ENCODE results near the gene GLT1D1. TPM values are rescaled to one million over a fixed set of nuclear protein-coding genes. Genes with fewer than 3 reads are reported as not detected.

The GLT1D1 gene
- total RNA-seq, 2 experiments from 2014 or later, result 0.32 to 0.49 TPM

- no peak for ATAC-seq
- POLR2A ChIA-PET, result no interaction called here
- intact Hi-C loops (cut with micrococcal nuclease), result no loop called here
- Mint-ChIP-seq H3K4me3 (no peak overlapping the region), H3K4me1 (ENCODE audit: low read depth) (no peaks in the 10 kb centered on the region), H3K27me3 (peaks cover 5% of the 10 kb centered on the region), H3K9me3 (peaks cover 3% of the 10 kb centered on the region), H3K27ac (no peak overlapping the region), H3K36me3 (ENCODE audit: low read depth) (no peaks in the 10 kb centered on the region)
- CTCF ChIA-PET, result no interaction called here
- TF ChIP-seq CTCF (IDR thresholded peaks at IDR 0.05), result no peak
- DNase-seq, result no peak
Measured at GRCh38 chr12:129009833-129010622, 156.8 kb downstream of the GLT1D1 start.

GRCh38 chr12:129016159-129016558, 162.9 kb downstream of the GLT1D1 start:
- no peak for TF ChIP-seq CTCF (IDR thresholded peaks at IDR 0.05)
- Mint-ChIP-seq H3K9me3 (peaks cover 5% of the 10 kb centered on the region), H3K27me3 (peaks cover 1% of the 10 kb centered on the region), H3K4me3 (no peak overlapping the region), H3K27ac (no peak overlapping the region), H3K4me1 (ENCODE audit: low read depth) (no peaks in the 10 kb centered on the region), H3K36me3 (ENCODE audit: low read depth) (no peaks in the 10 kb centered on the region)
- ATAC-seq (no peak), DNase-seq (no peak)
- intact Hi-C loops (cut with micrococcal nuclease), result no loop called here
- POLR2A ChIA-PET, result no interaction called here
- CTCF ChIA-PET, result no interaction called here

- no peak for TF ChIP-seq CTCF (IDR thresholded peaks at IDR 0.05)
- POLR2A ChIA-PET, result no interaction called here
- Mint-ChIP-seq H3K27ac (no peak overlapping the region), H3K9me3 (no peaks in the 10 kb centered on the region), H3K4me1 (ENCODE audit: low read depth) (no peaks in the 10 kb centered on the region), H3K27me3 (peaks cover 2% of the 10 kb centered on the region), H3K36me3 (ENCODE audit: low read depth) (no peaks in the 10 kb centered on the region), H3K4me3 (no peak overlapping the region)
- ATAC-seq (no peak), DNase-seq (no peak)
- CTCF ChIA-PET, result no interaction called here
- intact Hi-C loops (cut with micrococcal nuclease), result no loop called here
Measured at GRCh38 chr12:129025055-129025454, 171.8 kb downstream of the GLT1D1 start.

- Mint-ChIP-seq H3K27ac (no peak overlapping the region), H3K9me3 (no peaks in the 10 kb centered on the region), H3K27me3 (peaks cover 3% of the 10 kb centered on the region), H3K36me3 (ENCODE audit: low read depth) (no peaks in the 10 kb centered on the region), H3K4me1 (ENCODE audit: low read depth) (no peaks in the 10 kb centered on the region), H3K4me3 (no peak overlapping the region)
- DNase-seq (no peak), ATAC-seq (no peak)
- ChIA-PET CTCF (no interaction called here), POLR2A (no interaction called here)
- intact Hi-C loops (cut with micrococcal nuclease), result no loop called here
- TF ChIP-seq CTCF (IDR thresholded peaks at IDR 0.05), result no peak
Measured at GRCh38 chr12:129028844-129029243, 175.6 kb downstream of the GLT1D1 start.

Other genes with a start within 250 kb of the GLT1D1 start
- 10 to 100 TPM; 26.4 to 26.8 TPM for gene SLC15A4, start 29.5 kb upstream of the GLT1D1 start, total RNA-seq